Activated CD4-positive, alpha-beta T cell treated with anti-CD3 and anti-CD28 coated beads, Interleukin-2, Interleukin-6, amounts not matched to agents 100 ng/mL and 50 ng/mL, durations not matched to agents 16 hours and 8 hours (primary cell): ENCODE data around the gene KRTAP10-3.
"Not testable (repeated sequence)": the region's sequence is repeated elsewhere in the genome, so short reads cannot be mapped to it uniquely, and the experiment has no call there.

Experiments used
- DNase-seq: peaks from one replicate; pipeline ENCODE4 v3.0.0-alpha.2; 2020

KRTAP10-3 gene

DNA sequence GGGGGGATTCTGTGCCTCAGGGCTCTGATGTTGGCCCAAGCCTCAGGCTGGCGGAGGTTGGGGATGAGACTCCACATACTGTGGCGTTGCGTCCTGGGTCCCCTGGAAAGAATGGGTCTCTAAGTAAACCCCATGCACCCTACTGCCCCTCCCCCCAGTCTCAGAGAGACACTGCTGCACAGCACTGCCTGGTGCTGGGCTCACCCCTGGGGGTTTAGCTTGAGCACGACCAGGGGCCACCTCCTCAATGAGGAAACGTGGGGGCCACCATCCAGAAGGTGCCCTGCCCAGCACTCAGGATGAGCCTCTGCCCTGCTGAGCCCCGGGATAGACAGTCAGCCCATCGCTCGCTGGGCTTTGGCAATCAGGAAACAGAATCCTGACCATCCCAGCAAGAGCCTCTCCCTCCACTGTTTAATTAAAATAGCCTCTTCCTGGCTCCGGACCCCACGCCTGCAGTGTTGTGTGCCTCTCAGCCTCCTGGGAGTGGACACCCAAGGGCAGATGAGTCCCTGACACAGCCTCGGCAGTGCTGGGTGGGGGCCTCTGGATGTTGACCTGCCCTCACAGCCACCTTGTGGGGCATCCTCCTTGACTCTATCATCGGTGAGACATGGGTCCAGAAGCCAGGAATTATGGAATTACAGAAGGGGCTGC lies 11.4 kb upstream of the KRTAP10-3 start:
- no peak for DNase-seq

DNA sequence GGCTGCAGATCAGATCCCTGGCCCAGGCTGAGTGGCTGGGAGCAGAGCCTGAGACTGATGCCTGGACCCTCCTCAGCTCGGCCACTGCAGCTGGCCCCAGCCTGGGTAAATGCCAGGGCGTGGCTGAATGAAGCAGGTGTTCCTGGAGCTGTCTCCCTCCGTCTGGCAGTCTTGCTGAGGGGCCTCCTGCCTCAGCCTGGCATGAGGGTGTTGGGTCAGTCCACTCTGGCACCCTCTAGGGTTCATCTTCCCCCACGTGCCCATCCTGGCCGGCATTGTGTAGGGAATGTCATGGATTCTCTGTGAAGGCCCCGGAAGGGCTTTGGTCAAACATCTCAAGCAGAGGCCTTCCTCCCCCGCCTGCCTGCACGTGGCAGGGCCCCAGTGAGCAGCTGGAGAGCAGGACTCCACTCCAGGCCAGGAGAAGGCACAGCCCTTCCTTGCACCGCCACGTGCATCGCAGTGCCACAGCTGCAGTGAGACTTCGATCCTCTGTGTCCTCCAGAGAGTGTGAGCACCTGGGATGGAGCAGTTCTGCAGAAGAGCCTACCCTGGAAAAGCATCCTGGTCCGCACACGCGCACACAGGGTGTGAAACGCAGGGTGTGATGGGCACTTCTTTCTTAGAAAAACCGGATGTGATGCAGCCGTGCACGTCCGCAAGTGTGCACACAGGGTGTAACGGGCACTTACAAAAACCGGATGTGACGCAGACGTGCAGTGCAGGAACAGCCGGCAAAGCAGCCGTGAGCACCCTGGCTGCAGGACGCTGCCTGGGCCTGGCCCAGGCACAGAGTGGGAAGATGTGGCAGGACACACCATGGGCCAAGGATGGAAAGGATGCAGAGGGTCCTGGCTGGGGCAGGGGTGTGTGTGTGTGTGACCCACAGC lies 10.3 kb upstream of the KRTAP10-3 start:
- no peak for DNase-seq

DNA sequence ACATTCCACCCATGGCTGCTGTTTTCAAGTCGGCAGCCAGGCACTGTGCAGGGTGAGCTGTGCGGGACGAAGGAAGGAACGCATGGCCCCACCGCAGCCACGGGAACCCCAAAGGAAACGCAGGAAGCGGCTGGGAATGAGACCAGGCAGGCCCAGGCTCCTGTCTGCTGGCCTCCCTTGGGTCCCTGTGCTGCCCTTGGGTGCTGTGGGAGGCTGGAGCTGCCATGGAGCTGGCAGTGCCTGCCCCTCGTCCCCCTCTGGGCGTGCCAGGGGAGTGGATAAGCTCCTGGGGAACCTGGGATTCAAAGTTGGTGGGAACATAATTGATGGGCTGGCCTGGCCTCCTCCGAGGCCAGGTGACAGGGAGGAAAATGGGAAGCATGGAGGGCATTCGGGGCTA lies 9.7 kb upstream of the KRTAP10-3 start:
- DNase-seq, result no peak

DNA sequence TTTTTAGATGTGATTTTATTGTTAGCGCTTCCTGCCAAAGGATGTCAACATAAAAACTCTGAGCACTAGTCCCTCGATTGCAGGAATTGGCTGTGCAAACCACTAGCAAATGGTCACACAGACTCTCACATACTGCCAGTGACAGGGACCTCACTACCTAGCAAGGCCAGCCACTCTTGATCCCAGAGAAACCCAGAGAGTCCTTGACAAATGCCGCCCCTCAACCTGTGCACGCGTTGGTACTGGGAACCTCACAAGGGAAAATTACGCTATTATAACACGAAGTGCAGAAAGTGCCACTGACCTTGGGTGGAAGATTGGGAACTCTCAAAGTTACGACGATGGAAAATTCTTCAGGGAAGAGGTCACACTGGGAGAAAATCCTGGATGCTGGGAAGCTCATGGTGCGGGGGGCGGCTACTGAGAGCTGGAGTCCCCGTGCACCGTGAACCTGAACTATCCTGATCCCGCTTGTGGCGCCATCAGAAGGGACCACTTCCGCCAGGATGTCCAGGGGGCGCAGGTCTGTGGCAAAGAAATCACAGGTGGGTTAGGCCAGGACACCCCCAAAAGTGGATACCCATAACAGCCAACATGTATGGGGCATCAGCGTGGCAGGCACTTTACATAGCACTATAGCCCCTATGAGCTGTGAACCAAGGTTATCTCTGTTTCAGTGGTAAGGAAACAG lies 9.0 kb upstream of the KRTAP10-3 start:
- no peak for DNase-seq

- no peak for DNase-seq
Measured at GRCh38 chr21:44566403-44566802, 7.8 kb upstream of the KRTAP10-3 start.

GRCh38 chr21:44564886-44565598 lies 6.4 kb upstream of the KRTAP10-3 start:
- DNase-seq, result no peak

DNA sequence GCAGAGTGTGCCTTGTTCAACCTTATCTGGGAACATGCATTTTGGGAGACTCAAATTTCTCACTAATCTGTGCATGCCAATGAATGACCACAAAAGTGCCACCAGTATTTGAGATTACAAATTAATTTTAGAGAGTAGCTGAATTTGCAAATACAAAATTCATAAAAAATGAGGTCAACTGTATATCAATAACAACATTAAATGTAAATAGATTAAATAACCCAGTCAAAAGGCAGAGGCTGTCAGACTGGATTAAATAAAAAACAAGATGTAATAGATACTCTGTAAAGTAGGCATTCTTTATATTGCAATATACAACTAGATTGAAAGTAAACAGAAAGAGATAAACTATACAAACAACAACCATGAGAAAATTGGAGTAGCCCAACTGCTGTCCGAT lies 5.5 kb upstream of the KRTAP10-3 start:
- DNase-seq, result no peak

DNA sequence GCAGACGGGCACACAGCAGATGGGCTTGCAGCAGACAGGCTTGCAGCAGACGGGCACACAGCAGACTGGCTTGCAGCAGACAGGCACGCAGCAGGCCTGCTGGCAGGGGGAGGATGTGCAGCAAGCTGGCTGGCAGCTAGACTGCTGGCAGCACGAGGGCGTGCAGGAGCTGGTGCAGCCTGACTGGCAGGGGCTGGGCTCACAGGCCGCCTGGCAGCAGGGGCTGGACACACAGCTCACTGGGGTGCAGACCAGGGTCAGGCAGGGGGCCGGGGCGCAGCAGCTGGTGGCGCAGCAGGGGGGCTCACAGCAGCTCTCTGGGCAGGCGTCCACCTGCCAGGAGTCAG lies 293 bp downstream of the KRTAP10-3 start:
- DNase-seq, result not testable (repeated sequence)

DNA sequence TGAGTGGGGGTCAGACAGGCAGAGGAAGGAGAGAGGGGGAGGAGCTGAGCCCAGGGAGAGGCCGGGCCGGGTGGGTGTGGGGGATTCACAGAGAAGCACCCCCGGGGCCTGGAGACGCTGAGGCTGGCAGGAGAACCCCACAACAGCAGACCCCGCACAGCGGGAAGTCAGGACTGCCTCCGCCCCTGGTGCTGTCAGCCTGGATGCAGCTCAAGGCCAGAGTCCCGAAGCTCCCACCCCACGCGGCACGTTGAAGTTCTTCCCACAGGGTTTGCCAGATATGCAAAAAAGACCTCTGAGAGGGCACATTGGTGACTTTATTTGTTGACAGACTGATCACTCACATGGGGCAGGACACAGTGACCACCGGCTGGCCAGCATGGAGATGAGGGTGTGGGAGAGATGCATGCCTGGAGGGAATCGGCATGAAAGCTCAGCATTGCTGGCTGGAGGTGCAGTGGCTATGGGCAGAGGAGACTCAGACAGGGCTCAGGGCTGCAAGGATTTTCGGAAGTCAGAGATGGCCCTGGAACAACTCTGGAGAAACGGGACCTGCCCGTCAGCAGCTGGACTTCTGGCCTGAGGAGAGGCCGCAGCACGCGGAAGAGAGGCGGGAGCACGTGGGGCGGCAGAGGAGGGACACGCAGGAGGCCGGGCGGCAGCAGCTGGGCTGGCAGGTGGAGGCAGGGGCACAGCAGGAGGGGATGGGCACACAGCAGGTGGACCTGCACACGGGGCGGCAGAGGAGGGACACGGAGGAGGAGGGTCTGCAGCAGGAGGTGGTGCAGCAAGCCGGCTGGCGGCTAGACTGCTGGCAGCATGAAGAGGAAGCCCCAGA lies 885 bp downstream of the KRTAP10-3 start:
- DNase-seq, result no peak

- no peak for DNase-seq
Measured at GRCh38 chr21:44556879-44557278, 1.7 kb downstream of the KRTAP10-3 start.

GRCh38 chr21:44555200-44555875 lies 3.3 kb downstream of the KRTAP10-3 start:
- DNase-seq, result no peak

GRCh38 chr21:44552681-44553080 lies 5.9 kb downstream of the KRTAP10-3 start:
- no peak for DNase-seq

DNA sequence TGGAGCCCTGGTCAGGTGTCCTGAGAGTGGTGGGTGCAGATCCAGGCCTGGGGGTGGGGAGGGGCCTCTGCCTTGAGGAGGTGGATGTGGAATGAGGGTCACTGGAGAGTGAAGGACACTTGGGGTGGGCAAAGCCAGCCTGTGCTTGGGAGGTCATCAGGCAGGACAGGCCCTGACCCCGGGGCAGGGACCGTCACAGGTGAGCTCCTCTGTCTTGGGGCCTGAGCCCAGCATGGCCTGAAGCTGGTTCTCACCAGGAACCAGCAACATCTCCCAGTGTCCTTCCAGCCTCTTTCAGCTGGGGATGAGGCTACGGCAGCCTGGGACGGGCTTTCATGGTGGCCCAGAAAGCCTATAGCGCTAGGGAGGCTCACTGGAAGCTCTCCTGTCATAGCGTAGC lies 6.5 kb downstream of the KRTAP10-3 start:
- no peak for DNase-seq

- DNase-seq, result no peak
Measured at GRCh38 chr21:44551340-44551961, 7.1 kb downstream of the KRTAP10-3 start, which contains the start of gene KRTAP10-2. Gene KRTAP10-2, minus strand, starts transcription at chr21:44551505. Its CDS starts 47 bp downstream, at chr21:44551458.

DNA sequence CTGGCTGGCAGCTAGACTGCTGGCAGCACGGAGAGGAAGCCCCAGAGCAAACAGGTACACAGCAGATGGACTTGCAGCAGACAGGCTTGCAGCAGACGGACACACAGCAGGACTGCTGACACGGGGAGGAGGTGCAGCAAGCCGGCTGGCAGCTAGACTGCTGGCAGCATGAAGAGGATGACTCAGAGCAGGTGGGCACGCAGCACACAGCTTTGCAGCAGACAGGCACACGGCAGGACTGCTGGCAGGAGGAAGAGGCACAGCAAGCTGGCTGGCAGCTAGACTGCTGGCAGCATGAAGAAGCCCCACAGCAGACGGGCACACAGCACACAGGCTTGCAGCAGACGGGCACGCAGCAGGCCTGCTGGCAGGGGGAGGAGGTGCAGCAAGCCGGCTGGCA lies 7.8 kb downstream of the KRTAP10-3 start:
- no peak for DNase-seq

GRCh38 chr21:44550285-44550684 lies 8.3 kb downstream of the KRTAP10-3 start:
- not testable (repeated sequence) for DNase-seq

- no peak for DNase-seq
Measured at GRCh38 chr21:44549525-44550211, 8.9 kb downstream of the KRTAP10-3 start.

DNA sequence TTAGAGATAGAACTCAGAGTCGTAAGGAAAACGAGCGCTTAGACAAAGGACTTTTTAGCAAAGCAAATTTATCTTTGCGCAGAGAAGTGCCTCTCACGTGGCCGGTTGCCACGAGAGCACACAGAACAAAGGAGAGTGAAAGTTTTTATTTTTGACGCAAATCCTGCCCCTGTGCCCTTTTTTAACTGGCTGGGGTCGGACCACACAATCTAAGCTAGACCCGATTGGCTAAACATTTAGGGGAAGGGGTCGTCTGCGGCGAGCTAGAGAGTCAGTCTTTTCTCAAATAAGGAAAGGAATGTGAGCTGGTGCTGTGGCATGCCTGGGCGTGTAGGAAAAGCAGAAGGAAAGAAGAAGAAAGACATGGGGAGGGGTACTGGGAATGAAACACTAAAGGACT lies 9.7 kb downstream of the KRTAP10-3 start:
- DNase-seq, result no peak

DNA sequence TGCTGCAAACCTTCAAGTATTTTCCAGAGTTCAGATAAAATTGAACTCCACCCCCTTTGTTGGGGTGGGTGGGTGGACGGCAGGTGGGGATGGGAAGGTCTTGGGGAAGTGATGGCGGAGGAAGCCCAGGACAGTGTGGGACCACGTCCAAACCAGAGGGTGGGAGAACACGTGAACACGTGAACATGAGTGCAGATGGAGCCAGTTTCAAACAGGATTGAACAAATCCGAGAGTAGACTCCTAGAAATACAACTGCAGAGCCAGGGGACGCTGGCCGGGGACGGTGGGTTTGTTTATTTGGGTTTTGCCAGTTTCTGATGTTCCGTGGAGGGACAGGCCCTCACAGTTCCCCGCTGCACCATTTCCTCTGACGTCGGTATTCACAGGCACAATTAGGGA lies 10.2 kb downstream of the KRTAP10-3 start:
- DNase-seq, result no peak

- DNase-seq, result peak; percentile 13
Measured at GRCh38 chr21:44547656-44548331, 10.8 kb downstream of the KRTAP10-3 start.
